ENCODE data around the gene SLC35F3.

- TF ChIP-seq MAX (IDR thresholded peaks at IDR 0.05; ENCODE audit: low read depth) (no peak), CTCF (IDR thresholded peaks at IDR 0.05) (no peak), ELF1 (IDR thresholded peaks at IDR 0.05) (no peak), EP300 (IDR thresholded peaks at IDR 0.05; ENCODE audit: borderline replicate concordance in 1 of 2, low read depth in 1 of 2, low read length in 1 of 2) (no peak), GABPA (IDR thresholded peaks at IDR 0.05; ENCODE audit: low read depth) (no peak), FOXM1 (IDR thresholded peaks at IDR 0.05; ENCODE audit: low read depth) (no peak), REST (IDR thresholded peaks at IDR 0.05; ENCODE audit: low read depth, low read length) (no peak), RFX5 (IDR thresholded peaks at IDR 0.05; ENCODE audit: low read length) (no peak), USF2 (IDR thresholded peaks at IDR 0.05; ENCODE audit: borderline replicate concordance, low read depth, low read length) (no peak), RCOR1 (IDR thresholded peaks at IDR 0.05; ENCODE audit: low read length) (no peak), MXI1 (IDR thresholded peaks at IDR 0.05; ENCODE audit: low read depth, low read length) (no peak), YY1 (IDR thresholded peaks at IDR 0.05; ENCODE audit: low read depth) (no peak), NRF1 (IDR thresholded peaks at IDR 0.05; ENCODE audit: low read depth, low read length) (no peak), SIN3A (IDR thresholded peaks at IDR 0.05; ENCODE audit: borderline replicate concordance, low read depth, low read length) (no peak)
Observed at GRCh38 chr1:233990486-233990885, 86.0 kb downstream of the SLC35F3 start.

All from SK-N-SH (cell line).